ENCODE measurements around the gene C1QTNF4.
"Not testable (repeated sequence)": the region's sequence is repeated elsewhere in the genome, so short reads cannot be mapped to it uniquely, and the experiment has no call there.

C1QTNF4 gene

GRCh38 chr11:47550288-47551047 lies 43.7 kb downstream of the C1QTNF4 start:
- no peak for TF ChIP-seq CTCF (conservative IDR thresholded peaks at IDR 0.05; ENCODE audit: low read depth)
- ChIA-PET POLR2A (ENCODE audit: low non-redundant PET) (no interaction called here), CTCF (no interaction called here)
- no peak for DNase-seq (ENCODE audit: low spot score)
- H3K27ac ChIP-seq, result peak overlapping the region; percentile 50

- POLR2A ChIA-PET (ENCODE audit: low non-redundant PET); DNase-seq (ENCODE audit: low spot score); H3K27ac ChIP-seq; CTCF ChIA-PET: not testable (repeated sequence)
These were observed 47.9 kb downstream of the C1QTNF4 start for GRCh38 chr11:47546274-47546673.

GRCh38 chr11:47545298-47545697 lies 48.9 kb downstream of the C1QTNF4 start:
- ChIA-PET CTCF (no interaction called here), POLR2A (ENCODE audit: low non-redundant PET) (no interaction called here)
- no peak for DNase-seq (ENCODE audit: low spot score)
- TF ChIP-seq CTCF (conservative IDR thresholded peaks at IDR 0.05; ENCODE audit: low read depth), result no peak
- peak overlapping the region; percentile 38 for H3K27ac ChIP-seq

- TF ChIP-seq CTCF (conservative IDR thresholded peaks at IDR 0.05; ENCODE audit: low read depth), result no peak
- no peak for DNase-seq (ENCODE audit: low spot score)
- CTCF ChIA-PET, result no interaction called here
- H3K27ac ChIP-seq, result peak overlapping the region; percentile 97
- POLR2A ChIA-PET (ENCODE audit: low non-redundant PET), result no interaction called here
These were observed 53.1 kb downstream of the C1QTNF4 start for GRCh38 chr11:47541070-47541469.

- ChIA-PET CTCF (interaction anchor here (0.7 to 1.3 kb wide), 2 partner anchors 13 to 15 kb away, joined by 3 to 11 read pairs; partner anchors contain the start of gene CELF1), POLR2A (ENCODE audit: low non-redundant PET) (interaction anchor here (0.5 kb wide), 1 partner anchor 37 kb away, joined by 4 read pairs; no protein-coding TSS in a partner anchor)
- no peak for TF ChIP-seq CTCF (conservative IDR thresholded peaks at IDR 0.05; ENCODE audit: low read depth)
- DNase-seq (ENCODE audit: low spot score), result peak; percentile 9
- peak overlapping the region; percentile 90 for H3K27ac ChIP-seq
These were observed 54.6 kb downstream of the C1QTNF4 start for GRCh38 chr11:47539681-47540039.

Data from RWPE1 (cell line).